Astrocyte (in vitro differentiated cells and primary cell): Measurements from ENCODE around the gene KDM3B. TPM values are rescaled to one million over a fixed set of nuclear protein-coding genes. Genes with fewer than 3 reads are reported as not detected.

Source experiments
- DNase-seq: peaks from one replicate; pipeline ENCODE4 v3.0.0-alpha.2; 2010; ENCODE audit warnings: low read depth
- FAIRE-seq: peaks from 2 replicates; lab custom pipeline; 2011; peaks lifted over from hg19 to GRCh38; lab: Jason Lieb, UNC
- H2AFZ ChIP-seq: 2 replicates; pipeline ENCODE4 v1.6.0; 2012; ENCODE audit warnings: low read depth, low read length, inconsistent platforms
- H3K27ac ChIP-seq: 2 replicates; pipeline ENCODE4 v1.5.1; 2011; ENCODE audit warnings: low read depth, low read length, inconsistent platforms
- H3K27me3 ChIP-seq: 2 replicates; pipeline ENCODE4 v1.6.0; 2011; ENCODE audit warnings: low read length, inconsistent platforms; ENCODE audit not compliant: insufficient read depth
- H3K36me3 ChIP-seq: 2 replicates; pipeline ENCODE4 v1.5.1; 2011; ENCODE audit warnings: low read length, inconsistent platforms; ENCODE audit not compliant: insufficient read depth
- H3K4me1 ChIP-seq: 2 replicates; pipeline ENCODE4 v1.5.1; 2011; ENCODE audit warnings: low read length, inconsistent platforms; ENCODE audit not compliant: insufficient read depth
- H3K4me2 ChIP-seq: 2 replicates; pipeline ENCODE4 v1.6.0; 2012; ENCODE audit warnings: low read length, inconsistent platforms
- H3K4me3 ChIP-seq: 2 replicates; pipeline ENCODE4 v1.5.1; 2011; ENCODE audit warnings: low read depth, mild to moderate bottlenecking, low read length, inconsistent platforms; ENCODE audit not compliant: insufficient read depth
- H3K79me2 ChIP-seq: 2 replicates; pipeline ENCODE4 v1.6.0; 2012; ENCODE audit warnings: mild to moderate bottlenecking, low read length, inconsistent platforms; ENCODE audit not compliant: insufficient read depth
- H3K9ac ChIP-seq: 2 replicates; pipeline ENCODE4 v1.6.0; 2012; ENCODE audit warnings: mild to moderate bottlenecking, low read length, inconsistent platforms
- H3K9me3 ChIP-seq: 2 replicates; pipeline ENCODE4 v1.5.1; 2012; ENCODE audit warnings: low read depth, mild to moderate bottlenecking, low read length, inconsistent platforms; ENCODE audit not compliant: insufficient read depth
- H4K20me1 ChIP-seq: 2 replicates; pipeline ENCODE4 v1.6.0; 2012; ENCODE audit warnings: low read length, inconsistent platforms; ENCODE audit not compliant: insufficient read depth
- H3K27ac Mint-ChIP-seq: one replicate; pipeline ENCODE4 v1.8.0; 2021; ENCODE audit warnings: mild to moderate bottlenecking, mixed read lengths; ENCODE audit not compliant: unreplicated experiment
- H3K27me3 Mint-ChIP-seq: one replicate; pipeline ENCODE4 v1.8.0; 2021; ENCODE audit warnings: low read depth, mixed read lengths; ENCODE audit not compliant: unreplicated experiment
- H3K36me3 Mint-ChIP-seq: one replicate; pipeline ENCODE4 v1.8.0; 2021; ENCODE audit warnings: low read depth, mixed read lengths; ENCODE audit not compliant: unreplicated experiment
- H3K4me1 Mint-ChIP-seq: one replicate; pipeline ENCODE4 v1.8.0; 2021; ENCODE audit warnings: low read depth, mixed read lengths; ENCODE audit not compliant: unreplicated experiment
- H3K4me3 Mint-ChIP-seq: one replicate; pipeline ENCODE4 v1.8.0; 2021; ENCODE audit warnings: mild to moderate bottlenecking, moderate library complexity, mixed read lengths; ENCODE audit not compliant: unreplicated experiment
- H3K9me3 Mint-ChIP-seq: one replicate; pipeline ENCODE4 v1.8.0; 2021; ENCODE audit warnings: mild to moderate bottlenecking, mixed read lengths; ENCODE audit not compliant: unreplicated experiment
- EZH2 ChIP-seq: IDR thresholded peaks from 2 replicates; pipeline ENCODE4 v1.6.1; 2012; ENCODE audit warnings: mild to moderate bottlenecking, low read length, inconsistent platforms; ENCODE audit not compliant: insufficient read depth
- total RNA-seq: library from RNA; stranded (reverse); gene quantifications from 2 replicates; pipeline ENCODE4 v1.2.1, GENCODE V29; 2021
- TF ChIP-seq, protein P1 (sequence below): IDR thresholded peaks from 2 replicates; pipeline ENCODE4 v1.5.1; 2011; ENCODE audit warnings: low read depth, mild to moderate bottlenecking, inconsistent platforms, low read length, moderate library complexity; ENCODE audit not compliant: insufficient read depth

KDM3B gene
- total RNA-seq, 1 donor from 2014 or later: 48.6 TPM

DNA sequence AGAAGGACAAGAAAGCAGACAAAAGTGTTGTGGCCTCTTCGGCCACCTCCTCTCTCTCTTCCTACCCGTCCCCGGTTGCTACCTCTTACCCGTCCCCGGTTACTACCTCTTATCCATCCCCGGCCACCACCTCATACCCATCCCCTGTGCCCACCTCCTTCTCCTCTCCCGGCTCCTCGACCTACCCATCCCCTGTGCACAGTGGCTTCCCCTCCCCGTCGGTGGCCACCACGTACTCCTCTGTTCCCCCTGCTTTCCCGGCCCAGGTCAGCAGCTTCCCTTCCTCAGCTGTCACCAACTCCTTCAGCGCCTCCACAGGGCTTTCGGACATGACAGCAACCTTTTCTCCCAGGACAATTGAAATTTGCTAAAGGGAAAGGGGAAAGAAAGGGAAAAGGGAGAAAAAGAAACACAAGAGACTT is 115.2 kb downstream of the KDM3B start:
- H4K20me1 ChIP-seq: peaks cover 56% of the 10 kb centered on the region
- H2AFZ ChIP-seq: no peak overlapping the region
- Mint-ChIP-seq H3K27me3 (peaks cover 11% of the 10 kb centered on the region), H3K36me3 (peaks cover 26% of the 10 kb centered on the region), H3K4me3 (peak overlapping the region; percentile 85), H3K4me1 (peaks cover 5% of the 10 kb centered on the region), H3K9me3 (peaks cover 3% of the 10 kb centered on the region), H3K27ac (peak overlapping the region; percentile 86)
- H3K27ac ChIP-seq: no peak overlapping the region
- no peak for TF ChIP-seq EZH2
- TF ChIP-seq, protein P1, sequence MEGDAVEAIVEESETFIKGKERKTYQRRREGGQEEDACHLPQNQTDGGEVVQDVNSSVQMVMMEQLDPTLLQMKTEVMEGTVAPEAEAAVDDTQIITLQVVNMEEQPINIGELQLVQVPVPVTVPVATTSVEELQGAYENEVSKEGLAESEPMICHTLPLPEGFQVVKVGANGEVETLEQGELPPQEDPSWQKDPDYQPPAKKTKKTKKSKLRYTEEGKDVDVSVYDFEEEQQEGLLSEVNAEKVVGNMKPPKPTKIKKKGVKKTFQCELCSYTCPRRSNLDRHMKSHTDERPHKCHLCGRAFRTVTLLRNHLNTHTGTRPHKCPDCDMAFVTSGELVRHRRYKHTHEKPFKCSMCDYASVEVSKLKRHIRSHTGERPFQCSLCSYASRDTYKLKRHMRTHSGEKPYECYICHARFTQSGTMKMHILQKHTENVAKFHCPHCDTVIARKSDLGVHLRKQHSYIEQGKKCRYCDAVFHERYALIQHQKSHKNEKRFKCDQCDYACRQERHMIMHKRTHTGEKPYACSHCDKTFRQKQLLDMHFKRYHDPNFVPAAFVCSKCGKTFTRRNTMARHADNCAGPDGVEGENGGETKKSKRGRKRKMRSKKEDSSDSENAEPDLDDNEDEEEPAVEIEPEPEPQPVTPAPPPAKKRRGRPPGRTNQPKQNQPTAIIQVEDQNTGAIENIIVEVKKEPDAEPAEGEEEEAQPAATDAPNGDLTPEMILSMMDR: no peak
- H3K4me2 ChIP-seq: peak overlapping the region; percentile 97
- peak overlapping the region; percentile 94 for H3K4me3 ChIP-seq
- no peaks in the 10 kb centered on the region for H3K9me3 ChIP-seq
- H3K4me1 ChIP-seq: peaks cover 27% of the 10 kb centered on the region
- no peaks in the 10 kb centered on the region for H3K27me3 ChIP-seq
- peaks cover 23% of the 10 kb centered on the region for H3K36me3 ChIP-seq
- H3K9ac ChIP-seq: peak overlapping the region; percentile 93
- H3K79me2 ChIP-seq: peaks cover 31% of the 10 kb centered on the region
- no peak for DNase-seq
- no peak for FAIRE-seq

DNA sequence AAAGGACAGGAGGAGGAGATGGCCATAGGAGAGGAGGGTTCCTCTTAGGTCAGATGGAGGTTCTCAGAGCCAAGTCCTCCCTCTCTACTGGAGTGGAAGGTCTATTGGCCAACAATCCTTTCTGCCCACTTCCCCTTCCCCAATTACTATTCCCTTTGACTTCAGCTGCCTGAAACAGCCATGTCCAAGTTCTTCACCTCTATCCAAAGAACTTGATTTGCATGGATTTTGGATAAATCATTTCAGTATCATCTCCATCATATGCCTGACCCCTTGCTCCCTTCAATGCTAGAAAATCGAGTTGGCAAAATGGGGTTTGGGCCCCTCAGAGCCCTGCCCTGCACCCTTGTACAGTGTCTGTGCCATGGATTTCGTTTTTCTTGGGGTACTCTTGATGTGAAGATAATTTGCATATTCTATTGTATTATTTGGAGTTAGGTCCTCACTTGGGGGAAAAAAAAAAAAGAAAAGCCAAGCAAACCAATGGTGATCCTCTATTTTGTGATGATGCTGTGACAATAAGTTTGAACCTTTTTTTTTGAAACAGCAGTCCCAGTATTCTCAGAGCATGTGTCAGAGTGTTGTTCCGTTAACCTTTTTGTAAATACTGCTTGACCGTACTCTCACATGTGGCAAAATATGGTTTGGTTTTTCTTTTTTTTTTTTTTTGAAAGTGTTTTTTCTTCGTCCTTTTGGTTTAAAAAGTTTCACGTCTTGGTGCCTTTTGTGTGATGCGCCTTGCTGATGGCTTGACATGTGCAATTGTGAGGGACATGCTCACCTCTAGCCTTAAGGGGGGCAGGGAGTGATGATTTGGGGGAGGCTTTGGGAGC is 115.9 kb downstream of the KDM3B start:
- peak overlapping the region; percentile 97 for H3K4me2 ChIP-seq
- peaks cover 56% of the 10 kb centered on the region for H4K20me1 ChIP-seq
- Mint-ChIP-seq H3K27ac (peak overlapping the region; percentile 86), H3K4me3 (peak overlapping the region; percentile 85), H3K36me3 (peaks cover 26% of the 10 kb centered on the region), H3K27me3 (peaks cover 11% of the 10 kb centered on the region), H3K4me1 (peaks cover 5% of the 10 kb centered on the region), H3K9me3 (peaks cover 3% of the 10 kb centered on the region)
- no peak overlapping the region for H2AFZ ChIP-seq
- no peaks in the 10 kb centered on the region for H3K27me3 ChIP-seq
- peaks cover 31% of the 10 kb centered on the region for H3K79me2 ChIP-seq
- TF ChIP-seq, protein P1: no peak
- no peak for TF ChIP-seq EZH2
- no peaks in the 10 kb centered on the region for H3K9me3 ChIP-seq
- peak overlapping the region; percentile 94 for H3K4me3 ChIP-seq
- no peak for FAIRE-seq
- no peak for DNase-seq
- H3K36me3 ChIP-seq: peaks cover 23% of the 10 kb centered on the region
- peak overlapping the region; percentile 93 for H3K9ac ChIP-seq
- peaks cover 24% of the 10 kb centered on the region for H3K4me1 ChIP-seq
- H3K27ac ChIP-seq: no peak overlapping the region
